IPS DF 4.7 (cell line): ENCODE results near the gene GSG1.
"Not testable (repeated sequence)": the region's sequence is repeated elsewhere in the genome, so short reads cannot be mapped to it uniquely, and the experiment has no call there.

Experiments
- DNase-seq: peaks from one replicate; pipeline ENCODE4 v3.0.0-alpha.2; 2013; ENCODE audit warnings: low spot score; ENCODE audit errors: extremely low read depth

Gene GSG1

GRCh38 chr12:13093191-13093847, 10.1 kb downstream of the GSG1 start:
- DNase-seq: no peak

GRCh38 chr12:13091832-13092231, 11.6 kb downstream of the GSG1 start:
- DNase-seq: no peak

- DNase-seq: no peak
These were observed 13.4 kb downstream of the GSG1 start for GRCh38 chr12:13090054-13090453.

- DNase-seq: peak; percentile 79
These were observed 15.0 kb downstream of the GSG1 start for GRCh38 chr12:13088496-13088895.

- DNase-seq: no peak
These were observed 15.7 kb downstream of the GSG1 start for GRCh38 chr12:13087766-13088165.

GRCh38 chr12:13085968-13086686, 17.3 kb downstream of the GSG1 start:
- DNase-seq: no peak

GRCh38 chr12:13084898-13085640, 18.4 kb downstream of the GSG1 start:
- no peak for DNase-seq

GRCh38 chr12:13083638-13084037, 19.8 kb downstream of the GSG1 start:
- not testable (repeated sequence) for DNase-seq

- DNase-seq: no peak
These were observed 20.6 kb downstream of the GSG1 start for GRCh38 chr12:13082861-13083260.

- no peak for DNase-seq
These were observed 23.2 kb downstream of the GSG1 start for GRCh38 chr12:13080266-13080665.

- DNase-seq: no peak
These were observed 24.0 kb downstream of the GSG1 start for GRCh38 chr12:13079440-13079906.

- no peak for DNase-seq
These were observed 27.5 kb downstream of the GSG1 start for GRCh38 chr12:13075786-13076570.

- DNase-seq: no peak
These were observed 28.4 kb downstream of the GSG1 start for GRCh38 chr12:13075118-13075480.

GRCh38 chr12:13074396-13075117, 28.9 kb downstream of the GSG1 start:
- no peak for DNase-seq

- DNase-seq: no peak
These were observed 30.3 kb downstream of the GSG1 start for GRCh38 chr12:13073173-13073572.

- DNase-seq: no peak
These were observed 31.9 kb downstream of the GSG1 start for GRCh38 chr12:13071305-13072280.

- DNase-seq: no peak
These were observed 34.1 kb downstream of the GSG1 start for GRCh38 chr12:13069380-13069779.

- no peak for DNase-seq
These were observed 36.1 kb downstream of the GSG1 start for GRCh38 chr12:13067322-13067721.

- no peak for DNase-seq
These were observed 37.0 kb downstream of the GSG1 start for GRCh38 chr12:13066459-13066858.

- no peak for DNase-seq
These were observed 37.5 kb downstream of the GSG1 start for GRCh38 chr12:13066014-13066413.
